ENCODE data around the gene NAXE.

The NAXE gene

DNA sequence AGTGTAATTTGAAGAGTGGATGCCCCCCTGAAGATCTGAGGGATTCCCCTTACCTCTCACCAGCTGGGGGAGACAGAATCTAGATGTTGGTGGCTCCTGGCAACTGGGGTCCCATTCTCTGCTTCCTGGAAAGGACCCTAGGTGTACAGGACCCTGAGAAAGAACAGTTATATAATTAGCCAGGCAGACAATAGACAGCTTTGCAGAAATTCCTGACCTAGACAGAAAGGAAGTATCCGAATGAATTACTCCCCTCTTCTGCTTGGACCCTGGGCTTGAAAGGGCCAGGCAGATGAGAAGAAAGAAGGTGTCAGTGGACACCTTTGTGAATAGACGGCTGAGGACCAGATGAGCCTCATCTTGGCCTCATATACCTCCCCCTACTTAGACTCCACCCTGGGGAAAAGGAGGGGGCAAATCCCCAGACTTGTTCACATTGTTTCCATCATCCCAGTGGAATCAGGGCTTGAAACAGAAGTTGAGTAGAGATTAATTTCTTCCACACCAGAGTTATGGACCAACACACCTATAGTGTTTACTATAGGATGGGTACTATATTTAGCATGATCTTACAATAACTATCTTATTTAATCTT, 17.4 kb upstream of the NAXE start:
- CTCF ChIA-PET = interaction anchor here (1.0 to 1.6 kb wide), 3 partner anchors 23 to 94 kb away, joined by 3 to 4 read pairs (median 4); no protein-coding TSS in a partner anchor
- DNase-seq (ENCODE audit: extremely low spot score) = no peak
- POLR2A ChIA-PET = interaction anchor here (0.6 to 0.8 kb wide), 2 partner anchors 17 to 53 kb away, joined by 3 to 6 read pairs; partner anchors contain the start of gene NAXE
- TF ChIP-seq, protein P1, sequence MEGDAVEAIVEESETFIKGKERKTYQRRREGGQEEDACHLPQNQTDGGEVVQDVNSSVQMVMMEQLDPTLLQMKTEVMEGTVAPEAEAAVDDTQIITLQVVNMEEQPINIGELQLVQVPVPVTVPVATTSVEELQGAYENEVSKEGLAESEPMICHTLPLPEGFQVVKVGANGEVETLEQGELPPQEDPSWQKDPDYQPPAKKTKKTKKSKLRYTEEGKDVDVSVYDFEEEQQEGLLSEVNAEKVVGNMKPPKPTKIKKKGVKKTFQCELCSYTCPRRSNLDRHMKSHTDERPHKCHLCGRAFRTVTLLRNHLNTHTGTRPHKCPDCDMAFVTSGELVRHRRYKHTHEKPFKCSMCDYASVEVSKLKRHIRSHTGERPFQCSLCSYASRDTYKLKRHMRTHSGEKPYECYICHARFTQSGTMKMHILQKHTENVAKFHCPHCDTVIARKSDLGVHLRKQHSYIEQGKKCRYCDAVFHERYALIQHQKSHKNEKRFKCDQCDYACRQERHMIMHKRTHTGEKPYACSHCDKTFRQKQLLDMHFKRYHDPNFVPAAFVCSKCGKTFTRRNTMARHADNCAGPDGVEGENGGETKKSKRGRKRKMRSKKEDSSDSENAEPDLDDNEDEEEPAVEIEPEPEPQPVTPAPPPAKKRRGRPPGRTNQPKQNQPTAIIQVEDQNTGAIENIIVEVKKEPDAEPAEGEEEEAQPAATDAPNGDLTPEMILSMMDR (IDR thresholded peaks at IDR 0.05; ENCODE audit: control extremely low read depth, extremely low read depth, low read depth, missing control alignments) = no peak

DNA sequence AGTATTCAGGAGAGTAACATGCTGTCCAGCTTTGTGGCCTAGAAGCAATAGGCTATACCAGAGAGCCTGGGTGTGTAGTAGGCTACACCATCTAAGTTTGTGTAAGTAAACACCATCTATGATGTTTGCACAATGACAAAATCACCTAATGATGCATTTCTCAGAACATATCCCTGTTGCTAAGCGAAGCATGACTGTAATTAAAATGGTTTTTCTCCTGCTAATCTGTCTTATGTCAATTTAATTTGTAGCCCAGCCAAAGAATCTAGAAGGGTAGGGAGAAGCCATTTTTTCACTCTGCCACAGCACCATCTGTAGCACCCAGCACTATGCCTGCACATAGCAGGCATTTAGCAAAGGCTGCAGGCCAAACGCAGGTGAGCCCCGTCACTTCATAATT, 14.0 kb upstream of the NAXE start:
- CTCF ChIA-PET = no interaction called here
- TF ChIP-seq, protein P1 (IDR thresholded peaks at IDR 0.05; ENCODE audit: control extremely low read depth, extremely low read depth, low read depth, missing control alignments) = no peak
- no peak for DNase-seq (ENCODE audit: extremely low spot score)
- POLR2A ChIA-PET = no interaction called here

DNA sequence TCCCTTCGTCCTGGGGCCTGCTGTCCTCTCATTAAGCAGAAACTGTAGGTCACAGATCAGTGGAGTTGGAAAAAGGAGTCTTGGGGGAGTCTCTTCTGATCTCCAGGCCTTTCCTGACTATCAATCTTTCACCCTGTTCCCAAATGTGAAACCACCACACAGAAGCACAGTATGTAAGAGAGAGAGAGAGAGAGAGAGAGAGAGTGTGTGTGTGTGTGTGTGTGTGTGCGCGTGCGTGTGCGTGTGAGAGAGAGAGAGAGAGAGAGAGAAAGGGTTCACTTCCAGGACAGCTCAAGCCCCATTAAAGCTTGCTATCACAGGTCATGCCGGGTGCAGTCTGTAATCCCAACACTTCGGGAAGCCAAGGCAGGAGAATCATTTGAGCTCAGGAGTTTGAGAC, 13.5 kb upstream of the NAXE start:
- ChIA-PET CTCF (interaction anchor here (1.5 to 5.2 kb wide), 3 partner anchors 30 to 53 kb away, joined by 3 to 24 read pairs (median 5); no protein-coding TSS in a partner anchor), POLR2A (no interaction called here)
- TF ChIP-seq, protein P1 (IDR thresholded peaks at IDR 0.05; ENCODE audit: control extremely low read depth, extremely low read depth, low read depth, missing control alignments) = no peak
- no peak for DNase-seq (ENCODE audit: extremely low spot score)

DNA sequence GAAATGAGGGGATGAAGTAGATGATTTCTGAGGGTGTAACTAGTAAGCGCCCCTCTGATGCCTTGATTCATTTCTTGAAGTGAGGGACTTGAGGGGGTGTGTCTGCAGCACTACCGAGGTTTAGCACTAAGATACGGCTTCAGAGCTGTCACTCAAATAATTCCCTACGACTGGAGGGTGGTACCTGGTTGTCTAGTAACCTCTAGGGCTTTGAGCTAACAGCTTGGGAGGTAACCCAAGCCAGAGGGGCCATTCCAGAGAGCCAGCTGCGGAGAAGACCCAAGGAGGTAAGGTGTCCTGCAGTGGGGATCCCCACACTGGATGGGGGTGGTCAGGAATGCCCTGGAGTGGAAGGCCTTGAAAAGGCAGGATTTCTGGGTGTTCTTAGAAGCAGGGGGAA, 12.1 kb upstream of the NAXE start, which contains the start of gene TTC24:
Gene TTC24 (plus strand): TSS at position 252 of the 400 bp plus-strand sequence. CDS start 1,642 bp downstream, outside the sequence.
- ChIA-PET CTCF (interaction anchor here (0.8 to 5.2 kb wide), 10 partner anchors 13 to 197 kb away, joined by 3 to 24 read pairs (median 4); no protein-coding TSS in a partner anchor), POLR2A (interaction anchor here (0.7 kb wide), 2 partner anchors 142 to 172 kb away, joined by 4 to 5 read pairs; partner anchors contain the start of gene HDGF)
- TF ChIP-seq, protein P1 (IDR thresholded peaks at IDR 0.05; ENCODE audit: control extremely low read depth, extremely low read depth, low read depth, missing control alignments) = no peak
- no peak for DNase-seq (ENCODE audit: extremely low spot score)

DNA sequence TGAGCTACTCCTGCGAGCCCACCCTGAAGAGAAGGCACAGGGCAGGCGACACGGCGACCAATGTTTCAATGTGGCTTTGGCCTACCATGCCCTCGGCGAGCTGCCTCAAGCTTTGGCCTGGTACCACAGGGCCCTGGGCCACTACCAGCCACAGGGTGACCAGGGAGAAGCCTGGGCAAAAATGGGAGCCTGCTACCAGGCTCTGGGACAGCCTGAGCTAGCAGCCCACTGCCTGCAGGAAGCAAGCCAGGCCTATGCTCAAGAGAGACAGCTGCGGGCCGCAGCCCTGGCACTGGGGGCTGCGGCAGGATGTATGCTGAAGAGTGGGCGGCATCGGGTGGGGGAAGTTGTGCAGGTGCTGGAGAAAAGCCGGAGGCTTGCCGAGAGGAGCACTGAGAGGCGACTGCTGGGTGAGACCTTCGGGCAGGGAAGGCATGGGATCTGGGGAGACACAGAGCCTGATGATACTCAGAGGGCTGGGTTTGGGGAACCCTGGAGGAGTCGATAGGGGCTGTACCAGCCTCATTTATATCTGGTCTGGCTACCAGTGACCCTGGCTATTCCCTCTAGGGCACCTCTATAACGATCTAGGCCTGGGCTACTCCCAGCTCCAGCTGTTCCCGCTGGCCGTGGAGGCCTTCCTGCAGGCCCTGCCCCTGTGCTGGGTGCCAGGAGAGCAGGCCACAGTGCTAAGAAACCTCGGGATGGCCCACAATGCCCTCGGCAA, 9.8 kb upstream of the NAXE start:
- POLR2A ChIA-PET = no interaction called here
- peak; percentile 42 for DNase-seq (ENCODE audit: extremely low spot score)
- TF ChIP-seq, protein P1 (IDR thresholded peaks at IDR 0.05; ENCODE audit: control extremely low read depth, extremely low read depth, low read depth, missing control alignments) = no peak
- CTCF ChIA-PET = interaction anchor here (0.7 to 5.2 kb wide), 19 partner anchors 10 to 196 kb away, joined by 3 to 24 read pairs (median 4); partner anchors contain the start of genes GPATCH4 and NAXE

DNA sequence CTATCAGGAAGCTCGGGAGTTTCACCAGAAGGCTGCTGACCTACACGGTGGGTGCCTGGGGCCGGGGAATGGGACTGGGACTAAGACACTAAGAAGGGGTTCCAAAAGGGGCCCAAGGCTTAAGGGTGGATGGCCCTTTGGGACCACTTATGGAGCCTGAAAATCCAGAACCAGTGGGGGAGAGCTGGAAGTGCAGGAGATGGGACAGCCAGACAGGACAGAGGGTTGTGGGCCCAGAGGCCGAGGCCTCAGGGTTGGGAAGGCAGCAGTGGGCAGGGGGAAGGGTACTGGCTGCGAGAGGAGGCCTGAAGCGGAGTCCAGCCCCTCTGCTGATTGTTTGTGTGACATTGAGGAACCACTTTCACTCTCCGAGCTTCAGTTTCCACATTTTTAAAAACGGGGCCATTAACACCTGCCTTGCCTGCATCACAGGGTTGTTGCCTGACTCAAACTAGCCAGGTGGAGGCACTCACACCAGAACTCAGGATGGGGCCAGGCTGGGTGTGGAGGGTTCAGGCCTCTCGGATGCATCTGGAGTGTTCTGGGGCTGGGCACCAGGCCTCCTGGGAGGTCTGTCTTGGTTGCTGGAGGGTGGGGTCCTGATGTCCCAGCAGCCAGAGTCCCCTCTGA, 9.1 kb upstream of the NAXE start:
- ChIA-PET POLR2A (no interaction called here), CTCF (interaction anchor here (0.7 to 5.2 kb wide), 13 partner anchors 9 to 136 kb away, joined by 3 to 24 read pairs (median 4); partner anchors contain the start of genes GPATCH4 and NAXE)
- DNase-seq (ENCODE audit: extremely low spot score) = peak; percentile 41
- TF ChIP-seq, protein P1 (IDR thresholded peaks at IDR 0.05; ENCODE audit: control extremely low read depth, extremely low read depth, low read depth, missing control alignments) = peak; percentile 9
